ENCODE measurements around the gene MAP3K5. TPM values are rescaled to one million over a fixed set of nuclear protein-coding genes. Genes with fewer than 3 reads are reported as not detected.

Gene MAP3K5
- total and polyA plus RNA-seq, 2 of the 8 experiments (the other 6 are each of a cell fraction or from before 2014, with no cell fraction given) = 0.63 to 2.6 TPM

GRCh38 chr6:136546331-136546730, 245.9 kb downstream of the MAP3K5 start (continued):
- TF ChIP-seq KDM4A (IDR thresholded peaks at IDR 0.05; ENCODE audit: low read depth, low read length, severe bottlenecking) (no peak), SUZ12 (IDR thresholded peaks at IDR 0.05; ENCODE audit: low read length) (no peak), POLR2AphosphoS5 (IDR thresholded peaks at IDR 0.05; ENCODE audit: low read depth, low read length) (no peak), KDM5A (IDR thresholded peaks at IDR 0.05; ENCODE audit: low read length) (no peak), SAP30 (IDR thresholded peaks at IDR 0.05; ENCODE audit: insufficient read depth, insufficient replicate concordance, low read length) (no peak), GABPA (IDR thresholded peaks at IDR 0.05; ENCODE audit: borderline replicate concordance, insufficient read depth, low read length) (no peak)

All from H1 (cell line).